Large intestine (tissue), 12 donors: ENCODE results near the gene KDM8. TPM values are rescaled to one million over a fixed set of nuclear protein-coding genes. Genes with fewer than 3 reads are reported as not detected.

Source experiments
- DNase-seq, 2 donors: peaks; one replicate each; pipeline versions ENCODE4 v3.0.0 to v3.0.0-alpha.2; 2013
- H3K27ac ChIP-seq: one replicate; pipeline ENCODE4 v1.5.1; 2013; ENCODE audit warnings: low read length
- H3K27me3 ChIP-seq: 2 replicates; pipeline ENCODE4 v1.6.1; 2013; ENCODE audit warnings: low read length; ENCODE audit not compliant: control insufficient read depth, insufficient read depth
- H3K36me3 ChIP-seq: 2 replicates; pipeline ENCODE4 v1.6.1; 2013; ENCODE audit warnings: low read length; ENCODE audit not compliant: control insufficient read depth, insufficient read depth
- H3K4me1 ChIP-seq: one replicate; pipeline ENCODE4 v1.6.1; 2013; ENCODE audit warnings: low read length; ENCODE audit not compliant: control insufficient read depth, insufficient read depth
- H3K4me3 ChIP-seq: one replicate; pipeline ENCODE4 v1.5.1; 2013; ENCODE audit warnings: low read length
- H3K9me3 ChIP-seq: one replicate; pipeline ENCODE4 v1.6.1; 2013; ENCODE audit warnings: mild to moderate bottlenecking, low read depth, low read length, moderate library complexity; ENCODE audit not compliant: control insufficient read depth
- WGBS: methylation state at CpG from one replicate; pipeline ENCODE4 v1.1.5; 2013; ENCODE audit warnings: low lambda C conversion rate; ENCODE audit not compliant: insufficient coverage; 5-methylcytosine and 5-hydroxymethylcytosine counted together
- long read RNA-seq, 11 donors: transcript quantifications; one replicate each; lab custom pipeline, GENCODE V29; 2026
- polyA plus RNA-seq: library from polyadenylated mRNA; unstranded; fragments of 120-200 nt; gene quantifications from one replicate; pipeline ENCODE4 v1.2.1, GENCODE V29; 2013

KDM8 gene
- 32.1 TPM for polyA plus RNA-seq
- long read RNA-seq, donor 1, partial matches to known transcripts = 0 of 2 reads
- long read RNA-seq, donor 1, other reads (novel, unspliced or antisense) = 0 of 2 reads
- long read RNA-seq, donor 2, partial matches to known transcripts = 0 of 2 reads
- long read RNA-seq, donor 2, other reads (novel, unspliced or antisense) = 0 of 2 reads
- long read RNA-seq, donor 3 = 0 reads
- long read RNA-seq, donor 4 = 0 reads
- long read RNA-seq, donor 5, partial matches to known transcripts = 0 of 1 reads
- long read RNA-seq, donor 5, other reads (novel, unspliced or antisense) = 0 of 1 reads
- long read RNA-seq, donor 6, partial matches to known transcripts = 42 of 80 reads
- long read RNA-seq, donor 6, other reads (novel, unspliced or antisense) = 34 of 80 reads
- long read RNA-seq, donor 7, partial matches to known transcripts = 29 of 39 reads
- long read RNA-seq, donor 7, other reads (novel, unspliced or antisense) = 10 of 39 reads
- long read RNA-seq, donor 8, partial matches to known transcripts = 138 of 147 reads
- long read RNA-seq, donor 8, other reads (novel, unspliced or antisense) = 7 of 147 reads
- long read RNA-seq, donor 9, partial matches to known transcripts = 59 of 121 reads
- long read RNA-seq, donor 9, other reads (novel, unspliced or antisense) = 62 of 121 reads
- long read RNA-seq, donor 10, partial matches to known transcripts = 137 of 138 reads
- long read RNA-seq, donor 10, other reads (novel, unspliced or antisense) = 0 of 138 reads
- long read RNA-seq, donor 11, partial matches to known transcripts = 0 of 1 reads
- long read RNA-seq, donor 11, other reads (novel, unspliced or antisense) = 0 of 1 reads

- H3K4me1 ChIP-seq = peaks cover 32% of the 10 kb centered on the region
- H3K27me3 ChIP-seq = no peaks in the 10 kb centered on the region
- H3K36me3 ChIP-seq = no peaks in the 10 kb centered on the region
- peak within 1 kb of the TSS; percentile 79 for H3K4me3 ChIP-seq
- WGBS = no CpG with 5 or more reads among the region's 70 CpGs
- H3K27ac ChIP-seq = peak within 1 kb of the TSS; percentile 91
- peak; percentile 100 for DNase-seq
- H3K9me3 ChIP-seq = no peaks in the 10 kb centered on the region
Observed at GRCh38 chr16:27203507-27204311, at the start of gene KDM8. TSS of gene KDM8 (plus strand) at chr16:27203526. CDS start at chr16:27210124, 6,598 bp downstream.

- Histone ChIP-seq H3K36me3 (no peaks in the 10 kb centered on the region), H3K27me3 (no peaks in the 10 kb centered on the region), H3K4me3 (no peak overlapping the region), H3K9me3 (no peaks in the 10 kb centered on the region), H3K27ac (peak overlapping the region; percentile 38), H3K4me1 (peaks cover 29% of the 10 kb centered on the region)
- no CpG with 5 or more reads among the region's 24 CpGs for WGBS
- DNase-seq = peak; percentile 83 to 93
Observed at GRCh38 chr16:27154705-27155521, 48.4 kb upstream of the KDM8 start.

GRCh38 chr16:27156579-27156978 lies 46.7 kb upstream of the KDM8 start:
- peak in 1 of 2 donors; percentile 43 for DNase-seq
- peaks cover 20% of the 10 kb centered on the region for H3K4me1 ChIP-seq
- no peaks in the 10 kb centered on the region for H3K27me3 ChIP-seq
- no peak overlapping the region for H3K4me3 ChIP-seq
- no peaks in the 10 kb centered on the region for H3K36me3 ChIP-seq
- no CpG with 5 or more reads among the region's 3 CpGs for WGBS
- no peak overlapping the region for H3K27ac ChIP-seq
- no peaks in the 10 kb centered on the region for H3K9me3 ChIP-seq

GRCh38 chr16:27161398-27161797 lies 41.9 kb upstream of the KDM8 start:
- Histone ChIP-seq H3K9me3 (no peaks in the 10 kb centered on the region), H3K27ac (no peak overlapping the region), H3K4me1 (no peaks in the 10 kb centered on the region), H3K36me3 (no peaks in the 10 kb centered on the region), H3K27me3 (no peaks in the 10 kb centered on the region), H3K4me3 (no peak overlapping the region)
- no peak for DNase-seq
- no CpG with 5 or more reads among the region's 3 CpGs for WGBS

- no peaks in the 10 kb centered on the region for H3K36me3 ChIP-seq
- DNase-seq = no peak
Observed at GRCh38 chr16:27164352-27164751, 39.0 kb upstream of the KDM8 start.

GRCh38 chr16:27165576-27165975 lies 37.8 kb upstream of the KDM8 start:
- Histone ChIP-seq H3K4me3 (no peak overlapping the region), H3K27ac (no peak overlapping the region), H3K27me3 (no peaks in the 10 kb centered on the region), H3K9me3 (no peaks in the 10 kb centered on the region), H3K36me3 (no peaks in the 10 kb centered on the region), H3K4me1 (no peaks in the 10 kb centered on the region)
- DNase-seq = no peak
- no CpG with 5 or more reads among the region's 3 CpGs for WGBS

More at GRCh38 chr16:27164352-27164751, 39.0 kb upstream of the KDM8 start:
- Histone ChIP-seq H3K4me3 (no peak overlapping the region), H3K4me1 (no peaks in the 10 kb centered on the region), H3K27ac (no peak overlapping the region), H3K9me3 (no peaks in the 10 kb centered on the region), H3K27me3 (no peaks in the 10 kb centered on the region)

GRCh38 chr16:27168790-27169189 lies 34.5 kb upstream of the KDM8 start:
- no peak overlapping the region for H3K27ac ChIP-seq
- no peak for DNase-seq
- no CpG with 5 or more reads among the region's 8 CpGs for WGBS
- H3K27me3 ChIP-seq = no peaks in the 10 kb centered on the region
- H3K4me1 ChIP-seq = no peaks in the 10 kb centered on the region
- H3K36me3 ChIP-seq = no peaks in the 10 kb centered on the region
- no peak overlapping the region for H3K4me3 ChIP-seq
- H3K9me3 ChIP-seq = no peaks in the 10 kb centered on the region

- Histone ChIP-seq H3K4me1 (peaks cover 5% of the 10 kb centered on the region), H3K27me3 (no peaks in the 10 kb centered on the region), H3K27ac (no peak overlapping the region), H3K4me3 (no peak overlapping the region), H3K36me3 (no peaks in the 10 kb centered on the region), H3K9me3 (no peaks in the 10 kb centered on the region)
- WGBS = 100% methylated on average over 1 of the region's 6 CpGs
- no peak for DNase-seq
Observed at GRCh38 chr16:27169511-27170071, 33.7 kb upstream of the KDM8 start.

GRCh38 chr16:27171584-27171983 lies 31.7 kb upstream of the KDM8 start:
- 100% methylated on average over 1 of the region's 4 CpGs for WGBS
- Histone ChIP-seq H3K9me3 (no peaks in the 10 kb centered on the region), H3K4me3 (no peak overlapping the region), H3K4me1 (peaks cover 5% of the 10 kb centered on the region), H3K27ac (no peak overlapping the region), H3K36me3 (no peaks in the 10 kb centered on the region), H3K27me3 (no peaks in the 10 kb centered on the region)
- no peak for DNase-seq
